Lung (tissue), 12 donors: ENCODE data around the gene KRTAP5-6. TPM values are rescaled to one million over a fixed set of nuclear protein-coding genes. Genes with fewer than 3 reads are reported as not detected.

Experiments used
- ATAC-seq: fragments of 200-7000 bp; cut with Tn5 transposase; one replicate; pipeline ENCODE4 v1.9.1; 2020; ENCODE audit warnings: moderate number of reproducible peaks; ENCODE audit not compliant: insufficient read depth, low FRiP score
- DNase-seq, 3 donors: peaks; one replicate each; pipeline ENCODE4 v3.0.0-alpha.2; 2013 to 2017
- H3K27ac ChIP-seq, 2 donors: one replicate each; pipeline ENCODE4 v1.5.1; 2013; ENCODE audit warnings: mild to moderate bottlenecking in 2 of 2, moderate library complexity in 2 of 2, control low read depth in 1 of 2, inconsistent platforms in 1 of 2, low read depth in 1 of 2, low read length in 1 of 2
- H3K27me3 ChIP-seq, 3 donors: one replicate each; pipeline ENCODE4 v1.5.1; 2013; ENCODE audit warnings: low read length in 2 of 3; ENCODE audit not compliant: control insufficient read depth in 3 of 3, insufficient read depth in 3 of 3
- H3K36me3 ChIP-seq, 4 donors: one replicate each; pipeline ENCODE4 v1.5.1; 2013; ENCODE audit warnings: low read length in 4 of 4, mild to moderate bottlenecking in 1 of 4, moderate library complexity in 1 of 4; ENCODE audit not compliant: control insufficient read depth in 4 of 4, insufficient read depth in 4 of 4
- H3K4me1 ChIP-seq, 5 donors: one replicate each; pipeline ENCODE4 v1.5.1; 2013; ENCODE audit warnings: low read length in 5 of 5, mild to moderate bottlenecking in 2 of 5, moderate library complexity in 1 of 5; ENCODE audit not compliant: control insufficient read depth in 5 of 5, insufficient read depth in 5 of 5
- H3K4me3 ChIP-seq: one replicate; pipeline ENCODE4 v1.5.1; 2013; ENCODE audit warnings: mild to moderate bottlenecking, control low read depth, moderate library complexity
- H3K9ac ChIP-seq, 2 donors: one replicate each; pipeline ENCODE4 v1.5.1; 2013; ENCODE audit warnings: low read length in 2 of 2, control low read depth in 1 of 2; ENCODE audit not compliant: insufficient read depth in 1 of 2
- H3K9me3 ChIP-seq, 4 donors: one replicate each; pipeline ENCODE4 v1.5.1; 2013; ENCODE audit warnings: low read length in 3 of 4, mild to moderate bottlenecking in 1 of 4, moderate library complexity in 1 of 4; ENCODE audit not compliant: control insufficient read depth in 4 of 4, insufficient read depth in 3 of 4
- CTCF ChIP-seq: IDR thresholded peaks from 2 replicates; pipeline ENCODE4 v1.5.1; 2012; ENCODE audit warnings: mild to moderate bottlenecking; ENCODE audit errors: control extremely low read depth, extremely low read depth
- WGBS, 2 donors: extraction: QIAGEN DNeasy Blood & Tissue Kit; methylation state at CpG; one replicate each; pipeline ENCODE4 v1.1.7; 2013; 5-methylcytosine and 5-hydroxymethylcytosine counted together
- polyA plus RNA-seq, 2 donors: library from polyadenylated mRNA; stranded (reverse); fragments of 200-250 nt; gene quantifications; one replicate each; pipeline ENCODE4 v1.2.1, GENCODE V29; 2013
- total RNA-seq, 2 donors: library from RNA; depleted of rRNA in 1 of 2; stranded (reverse); fragments of >200 nt in 1 of 2; gene quantifications; one replicate each; pipeline ENCODE4 v1.2.1, GENCODE V29; 2014 to 2021
- donor health status: control.
- donor health status: control.
- donor health status: Bipolar disorder and iron deficiency.
- donor health status: healthy.
- donor health status: DM: yes; HTN: yes; CAD: no.

KRTAP5-6 gene
- total and polyA plus RNA-seq, 4 donors, result not detected

GRCh38 chr11:1656061-1656441 lies 40.9 kb upstream of the KRTAP5-6 start:
- H3K36me3 ChIP-seq, result no peaks in the 10 kb centered on the region
- ATAC-seq (no peak), DNase-seq (no peak)
- H3K9me3 ChIP-seq, result no peaks in the 10 kb centered on the region
- no peak overlapping the region for H3K27ac ChIP-seq
- H3K4me1 ChIP-seq, result peaks cover 0 to 34% (median 8%) of the 10 kb centered on the region in 5 donors
- H3K9ac ChIP-seq, result no peak overlapping the region
- no peak for TF ChIP-seq CTCF
- H3K27me3 ChIP-seq, result no peaks in the 10 kb centered on the region
- H3K4me3 ChIP-seq, result no peak overlapping the region
- 79 to 93% methylated on average over 9 of the region's 9 CpGs for WGBS, 2 donors

- DNase-seq (no peak), ATAC-seq (no peak)
- no peaks in the 10 kb centered on the region for H3K9me3 ChIP-seq
- no peak overlapping the region for H3K9ac ChIP-seq
- no peaks in the 10 kb centered on the region for H3K36me3 ChIP-seq
- no peak overlapping the region for H3K27ac ChIP-seq
- no peak for TF ChIP-seq CTCF
- 73 to 84% methylated on average over 7 of the region's 7 CpGs for WGBS, 2 donors
- H3K4me3 ChIP-seq, result no peak overlapping the region
- no peaks in the 10 kb centered on the region for H3K27me3 ChIP-seq
- H3K4me1 ChIP-seq, result peaks cover 0 to 34% (median 8%) of the 10 kb centered on the region in 5 donors
Measured at GRCh38 chr11:1656670-1657069, 40.3 kb upstream of the KRTAP5-6 start.

GRCh38 chr11:1659506-1659905 lies 37.5 kb upstream of the KRTAP5-6 start:
- Histone ChIP-seq H3K4me1 (peaks cover 0 to 17% (median 6%) of the 10 kb centered on the region in 5 donors), H3K36me3 (no peaks in the 10 kb centered on the region), H3K9ac (no peak overlapping the region), H3K27me3 (no peaks in the 10 kb centered on the region), H3K9me3 (no peaks in the 10 kb centered on the region), H3K4me3 (no peak overlapping the region), H3K27ac (no peak overlapping the region)
- ATAC-seq (no peak), DNase-seq (no peak)
- TF ChIP-seq CTCF, result no peak
- 30 to 52% methylated on average over 14 of the region's 14 CpGs for WGBS, 2 donors
